Fibroblast of peridontal ligament (primary cell): Measurements from ENCODE around the gene ZFHX3.
"Not testable (repeated sequence)": the region's sequence is repeated elsewhere in the genome, so short reads cannot be mapped to it uniquely, and the experiment has no call there.

Source experiments
- DNase-seq: peaks from one replicate; pipeline ENCODE4 v3.0.0-alpha.2; 2010; ENCODE audit errors: extremely low read depth

The ZFHX3 gene

GRCh38 chr16:73047536-73048291 is at the start of gene ZFHX3:
ZFHX3 (minus strand) TSS chr16:73048128; CDS start chr16:72960145, 87,983 bp downstream.
- peak; percentile 63 for DNase-seq

- DNase-seq = no peak
Measured at GRCh38 chr16:73096510-73096909, 48.6 kb upstream of the ZFHX3 start.

- DNase-seq = no peak
Measured at GRCh38 chr16:73095885-73096421, 48.0 kb upstream of the ZFHX3 start.

GRCh38 chr16:73095142-73095820 is 47.4 kb upstream of the ZFHX3 start:
- no peak for DNase-seq

GRCh38 chr16:73094371-73094770 is 46.4 kb upstream of the ZFHX3 start:
- no peak for DNase-seq

GRCh38 chr16:73093146-73094144 is 45.5 kb upstream of the ZFHX3 start:
- DNase-seq = peak; percentile 71

- no peak for DNase-seq
Measured at GRCh38 chr16:73092236-73092781, 44.4 kb upstream of the ZFHX3 start.

GRCh38 chr16:73091174-73091573 is 43.2 kb upstream of the ZFHX3 start:
- DNase-seq = no peak

- DNase-seq = no peak
Measured at GRCh38 chr16:73089420-73089819, 41.5 kb upstream of the ZFHX3 start.

- DNase-seq = no peak
Measured at GRCh38 chr16:73086108-73086507, 38.2 kb upstream of the ZFHX3 start.

GRCh38 chr16:73083271-73083670 is 35.3 kb upstream of the ZFHX3 start:
- DNase-seq = no peak

- peak; percentile 98 for DNase-seq
Measured at GRCh38 chr16:73082634-73083051, 34.7 kb upstream of the ZFHX3 start.

GRCh38 chr16:73080931-73081330 is 33.0 kb upstream of the ZFHX3 start:
- DNase-seq = no peak

- no peak for DNase-seq
Measured at GRCh38 chr16:73076324-73076810, 28.4 kb upstream of the ZFHX3 start.

GRCh38 chr16:73074382-73074781 is 26.5 kb upstream of the ZFHX3 start:
- DNase-seq = no peak

GRCh38 chr16:73072051-73072450 is 24.1 kb upstream of the ZFHX3 start:
- DNase-seq = not testable (repeated sequence)

- DNase-seq = peak; percentile 34
Measured at GRCh38 chr16:73071131-73071940, 23.4 kb upstream of the ZFHX3 start.

- DNase-seq = no peak
Measured at GRCh38 chr16:73069581-73070262, 21.8 kb upstream of the ZFHX3 start.

GRCh38 chr16:73068541-73069401 is 20.8 kb upstream of the ZFHX3 start:
- DNase-seq = peak; percentile 98
